HepG2 (cell line): ENCODE results near the gene CTNNA2. TPM values are rescaled to one million over a fixed set of nuclear protein-coding genes. Genes with fewer than 3 reads are reported as not detected.

Source experiments
- ATAC-seq: fragments of 200-7000 bp; cut with Tn5 transposase; 3 replicates; pipeline ENCODE4 v1.9.1; 2020; ENCODE audit warnings: mild to moderate bottlenecking, moderate library complexity
- BruUV-seq: library from RNA; stranded (reverse); fragments of 400-500 nt; replicated peaks from 2 replicates; lab custom pipeline; 2021; lab: Mats Ljungman, UMichigan
- CTCF ChIA-PET: fragments of 300-600 bp; formaldehyde crosslinking; extraction: SDS; loops from one replicate; lab custom pipeline; 2021; ENCODE audit warnings: low total read pairs, inconsistent platforms, low intra/inter-chr PET ratio; lab: Yijun Ruan, JAX
- POLR2A ChIA-PET: fragments of 350-600 bp; sonication (Branson Sonifier 250); formaldehyde crosslinking; loops from one replicate; lab custom pipeline; 2020; ENCODE audit warnings: antibody characterized with exemption, inconsistent platforms; lab: Yijun Ruan, JAX
- DNase-seq: peaks from one replicate; pipeline ENCODE4 v3.0.0-alpha.2; 2015; ENCODE audit warnings: low spot score
- FAIRE-seq: peaks from 3 replicates; lab custom pipeline; 2011; peaks lifted over from hg19 to GRCh38; lab: Jason Lieb, UNC
- H2AFZ ChIP-seq: one replicate; pipeline ENCODE4 v1.6.1; 2011; ENCODE audit warnings: low read length, inconsistent platforms
- H3K27ac ChIP-seq: fragments of 300-600 bp; 3 replicates; pipeline ENCODE4 v1.8.0; 2011; ENCODE audit warnings: mixed run types, mild to moderate bottlenecking, mixed read lengths, low read length, inconsistent platforms; ENCODE audit not compliant: insufficient read depth; ENCODE audit errors: extremely low read length
- H3K27me3 ChIP-seq, 2 experiments: fragments of 200-600 bp in 1 of 2; 2 replicates in 1 of 2; 3 replicates in 1 of 2; pipeline versions ENCODE4 v1.6.0 to v1.8.0; 2011; ENCODE audit warnings: low read length in 2 of 2, mild to moderate bottlenecking in 2 of 2, moderate library complexity in 2 of 2, inconsistent platforms in 1 of 2; ENCODE audit not compliant: insufficient read depth in 2 of 2, control insufficient read depth in 1 of 2
- H3K36me3 ChIP-seq, 2 experiments: fragments of 200-600 bp in 1 of 2; replicated peaks in 1 of 2; 2 replicates in 1 of 2; 3 replicates in 1 of 2; pipeline versions ENCODE4 v1.5.1 to v1.8.0; 2011; ENCODE audit warnings: low read length in 2 of 2, inconsistent platforms in 1 of 2; ENCODE audit not compliant: insufficient read depth in 2 of 2, control insufficient read depth in 1 of 2
- H3K4me1 ChIP-seq: 2 replicates; pipeline ENCODE4 v1.5.1; 2012; ENCODE audit warnings: low read length, inconsistent platforms; ENCODE audit not compliant: insufficient read depth
- H3K4me2 ChIP-seq: 2 replicates; pipeline ENCODE4 v1.6.0; 2011; ENCODE audit warnings: low read depth, low read length, inconsistent platforms
- H3K4me3 ChIP-seq, 3 experiments: fragments of 200-600 bp in 1 of 3; sonication (generic), shearing (Covaris generic) in 1 of 3; replicated peaks in 1 of 3; 2 replicates each; pipeline ENCODE4 v1.5.1; 2011 to 2016; ENCODE audit warnings: low read length in 3 of 3, inconsistent platforms in 2 of 3, low read depth in 2 of 3, mild to moderate bottlenecking in 2 of 3, control low read depth in 1 of 3, mixed read lengths in 1 of 3; ENCODE audit not compliant: insufficient read depth in 1 of 3
- H3K79me2 ChIP-seq: one replicate; pipeline ENCODE4 v1.6.1; 2011; ENCODE audit warnings: low read length, inconsistent platforms; ENCODE audit not compliant: insufficient read depth
- H3K9ac ChIP-seq: 2 replicates; pipeline ENCODE4 v1.6.0; 2011; ENCODE audit warnings: mild to moderate bottlenecking, low read depth, low read length, inconsistent platforms; ENCODE audit not compliant: insufficient read depth
- H3K9me3 ChIP-seq: 2 replicates; pipeline ENCODE4 v1.5.1; 2012; ENCODE audit warnings: mild to moderate bottlenecking, low read length
- H4K20me1 ChIP-seq: 2 replicates; pipeline ENCODE4 v1.6.0; 2011; ENCODE audit warnings: inconsistent platforms, mild to moderate bottlenecking, low read length, moderate library complexity; ENCODE audit not compliant: insufficient read depth
- CHCHD3 ChIP-seq: sonication (generic); formaldehyde crosslinking; IDR thresholded peaks from 2 replicates; pipeline ENCODE4 v1.8.0; 2022; ENCODE audit warnings: mild to moderate bottlenecking, missing genetic modification reagents, moderate library complexity
- FIP1L1 ChIP-seq: fragments of 200-400 bp; formaldehyde crosslinking; IDR thresholded peaks from 2 replicates; pipeline ENCODE4 v1.6.1; 2018; ENCODE audit warnings: low read depth, mild to moderate bottlenecking, low read length, moderate library complexity, borderline replicate concordance; ENCODE audit not compliant: insufficient read depth
- HES4 ChIP-seq: sonication (generic); formaldehyde crosslinking; IDR thresholded peaks from 2 replicates; pipeline ENCODE4 v1.9.0; 2021; ENCODE audit warnings: mild to moderate bottlenecking, missing genetic modification reagents, borderline replicate concordance
- SOX5 ChIP-seq: IDR thresholded peaks from 2 replicates; pipeline ENCODE4 v1.6.1; 2016; ENCODE audit warnings: borderline replicate concordance
- STAG1 ChIP-seq: sonication (generic); formaldehyde crosslinking; IDR thresholded peaks from 2 replicates; pipeline ENCODE4 v1.4.0; 2020; ENCODE audit warnings: missing genetic modification reagents
- TBX3 ChIP-seq: fragments of 450-650 bp; IDR thresholded peaks from 2 replicates; pipeline ENCODE4 v1.6.1; 2017; ENCODE audit warnings: antibody characterized with exemption, mild to moderate bottlenecking, inconsistent platforms, borderline replicate concordance
- TCF7L2 ChIP-seq: IDR thresholded peaks from 2 replicates; pipeline ENCODE4 v1.6.1; 2011; ENCODE audit warnings: mild to moderate bottlenecking, low read depth, low read length, moderate library complexity
- WGBS: methylation state at CpG from one replicate; pipeline ENCODE4 v1.1.6; 2017; ENCODE audit warnings: low lambda C conversion rate; 5-methylcytosine and 5-hydroxymethylcytosine counted together
- in situ Hi-C: cut with HindIII; loops from 2 replicates; pipeline ENCODE4 v1.10.0; 2017; ENCODE audit warnings: low pct_unique_long_range_greater_than_20kb; ENCODE audit not compliant: extremely low pct_ligation_motif_present
- intact Hi-C: fragments of 100-400 bp; cut with micrococcal nuclease; formaldehyde crosslinking; loops from one replicate; pipeline ENCODE4 v1.10.0; 2022; ENCODE audit not compliant: unreplicated experiment
- polyA plus RNA-seq, 8 experiments: library from polyadenylated mRNA; depleted of rRNA in 3 of 8; stranded (reverse) in 7 of 8; unstranded in 1 of 8; fragments of >200 nt; fragmentation: Illumina TruSeq in 4 of 8; extraction: Trizol in 4 of 8; gene quantifications; 2 replicates each; pipeline versions ENCODE4 v1.2.1 to v1.2.3, GENCODE V29; 2011 to 2016; ENCODE audit warnings: low read depth in 4 of 8, missing spikeins in 1 of 8, mixed read lengths in 1 of 8; ENCODE audit not compliant: insufficient read depth in 1 of 8
- total RNA-seq, 5 experiments: library from RNA; depleted of rRNA; stranded (reverse); fragments of >200 nt; fragmentation: Illumina TruSeq; extraction: Trizol; gene quantifications; 2 replicates each; pipeline ENCODE4 v1.2.3, GENCODE V29; 2016; ENCODE audit warnings: low read depth in 1 of 5
- TF ChIP-seq, protein P1 (sequence below): sonication (generic); formaldehyde crosslinking; IDR thresholded peaks from 2 replicates; pipeline ENCODE4 v1.5.0; 2020; ENCODE audit warnings: mild to moderate bottlenecking, missing genetic modification reagents, moderate library complexity
- TF ChIP-seq, protein P2 (sequence below): sonication (generic); formaldehyde crosslinking; IDR thresholded peaks from 2 replicates; pipeline ENCODE4 v1.5.0; 2020; ENCODE audit warnings: missing genetic modification reagents, mild to moderate bottlenecking, borderline replicate concordance

CTNNA2 gene
- total and polyA plus RNA-seq, 2 of the 13 experiments (the other 11 are each of a cell fraction or from before 2014, with no cell fraction given) = not detected

DNA sequence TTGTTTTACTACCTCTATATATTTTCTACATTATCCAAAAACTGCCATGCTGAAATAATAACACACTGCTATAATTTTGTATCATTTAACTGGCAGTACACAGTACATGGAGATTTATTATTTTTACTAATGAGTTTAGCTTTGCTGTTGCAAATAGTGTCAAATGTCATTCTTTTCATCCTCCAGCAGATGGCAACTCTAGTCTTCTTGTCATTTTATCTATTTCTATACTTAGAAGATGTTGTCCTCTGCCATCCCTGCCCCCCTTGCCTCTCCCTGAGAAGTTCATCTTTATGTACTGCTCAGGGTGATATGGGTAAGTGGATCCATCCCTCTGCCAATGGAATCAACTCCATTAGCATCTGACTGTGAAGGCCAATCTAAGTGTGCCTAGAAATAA, 813.4 kb downstream of the CTNNA2 start:
- peak; percentile 49 for FAIRE-seq
- Histone ChIP-seq H3K36me3 (no peaks in the 10 kb centered on the region), H4K20me1 (no peaks in the 10 kb centered on the region)
- ATAC-seq = no peak
- peak; percentile 60 for TF ChIP-seq STAG1 (CRISPR knock-in tag)
- no peak for TF ChIP-seq HES4 (CRISPR knock-in tag)
- TF ChIP-seq, protein P1, sequence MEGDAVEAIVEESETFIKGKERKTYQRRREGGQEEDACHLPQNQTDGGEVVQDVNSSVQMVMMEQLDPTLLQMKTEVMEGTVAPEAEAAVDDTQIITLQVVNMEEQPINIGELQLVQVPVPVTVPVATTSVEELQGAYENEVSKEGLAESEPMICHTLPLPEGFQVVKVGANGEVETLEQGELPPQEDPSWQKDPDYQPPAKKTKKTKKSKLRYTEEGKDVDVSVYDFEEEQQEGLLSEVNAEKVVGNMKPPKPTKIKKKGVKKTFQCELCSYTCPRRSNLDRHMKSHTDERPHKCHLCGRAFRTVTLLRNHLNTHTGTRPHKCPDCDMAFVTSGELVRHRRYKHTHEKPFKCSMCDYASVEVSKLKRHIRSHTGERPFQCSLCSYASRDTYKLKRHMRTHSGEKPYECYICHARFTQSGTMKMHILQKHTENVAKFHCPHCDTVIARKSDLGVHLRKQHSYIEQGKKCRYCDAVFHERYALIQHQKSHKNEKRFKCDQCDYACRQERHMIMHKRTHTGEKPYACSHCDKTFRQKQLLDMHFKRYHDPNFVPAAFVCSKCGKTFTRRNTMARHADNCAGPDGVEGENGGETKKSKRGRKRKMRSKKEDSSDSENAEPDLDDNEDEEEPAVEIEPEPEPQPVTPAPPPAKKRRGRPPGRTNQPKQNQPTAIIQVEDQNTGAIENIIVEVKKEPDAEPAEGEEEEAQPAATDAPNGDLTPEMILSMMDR = peak; percentile 31; the same call in 1 of the 2 replicates
- TF ChIP-seq, all 625 proteins: peak for 2
- Histone ChIP-seq H3K9ac (no peak overlapping the region), H3K4me1 (no peaks in the 10 kb centered on the region), H3K4me3 (no peak overlapping the region), H3K9me3 (no peaks in the 10 kb centered on the region), H2AFZ (no peak overlapping the region), H3K79me2 (no peaks in the 10 kb centered on the region), H3K4me2 (no peak overlapping the region), H3K27ac (no peak overlapping the region), H3K27me3 (no peaks in the 10 kb centered on the region)
- in situ Hi-C loops (no loop called here), intact Hi-C loops (loop anchor here (10.0 kb wide), 1 partner anchor 1699 kb away; no protein-coding TSS in a partner anchor)
- CTCF ChIA-PET = no interaction called here
- no TSS peak for BruUV-seq
- DNase-seq = peak; percentile 18
- POLR2A ChIA-PET = no interaction called here

DNA sequence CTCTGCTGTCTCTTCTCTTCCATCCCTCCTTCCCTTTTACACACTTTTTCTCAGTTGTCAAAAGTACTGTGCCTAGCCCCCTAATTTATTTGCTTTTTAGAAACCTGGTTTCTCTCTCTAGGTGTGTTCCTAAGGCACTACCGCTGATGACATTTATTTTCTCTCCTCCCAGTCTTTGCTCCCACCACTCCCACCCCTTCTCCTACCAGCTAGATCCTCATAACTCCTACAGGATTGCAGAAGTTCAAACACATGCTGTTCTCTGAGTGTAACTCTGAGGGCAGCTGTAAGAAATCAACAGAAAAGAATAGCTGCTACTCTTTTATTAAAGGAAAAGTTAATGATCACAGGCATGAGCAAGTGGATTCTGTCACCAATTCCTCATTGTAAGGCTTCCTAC, 814.0 kb downstream of the CTNNA2 start:
- Histone ChIP-seq H3K27me3 (no peaks in the 10 kb centered on the region), H3K9me3 (no peaks in the 10 kb centered on the region), H3K79me2 (no peaks in the 10 kb centered on the region), H3K4me1 (no peaks in the 10 kb centered on the region), H3K9ac (no peak overlapping the region), H4K20me1 (no peaks in the 10 kb centered on the region), H3K4me2 (no peak overlapping the region), H3K4me3 (no peak overlapping the region), H3K36me3 (no peaks in the 10 kb centered on the region), H3K27ac (no peak overlapping the region), H2AFZ (no peak overlapping the region)
- CTCF ChIA-PET = no interaction called here
- no peak for FAIRE-seq
- intact Hi-C loops (loop anchor here (10.0 kb wide), 1 partner anchor 1698 kb away; no protein-coding TSS in a partner anchor), in situ Hi-C loops (no loop called here)
- DNase-seq = no peak
- no peak for TF ChIP-seq FIP1L1
- TF ChIP-seq TBX3 = no peak
- TF ChIP-seq, protein P2, sequence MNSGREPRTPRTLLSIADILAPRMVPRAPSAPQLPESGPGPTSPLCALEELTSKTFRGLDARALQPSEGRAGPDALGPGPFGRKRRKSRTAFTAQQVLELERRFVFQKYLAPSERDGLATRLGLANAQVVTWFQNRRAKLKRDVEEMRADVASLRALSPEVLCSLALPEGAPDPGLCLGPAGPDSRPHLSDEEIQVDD = no peak
- no peak for TF ChIP-seq TCF7L2
- TF ChIP-seq SOX5 (CRISPR knock-in tag) = no peak
- TF ChIP-seq CHCHD3 = no peak
- POLR2A ChIA-PET = no interaction called here
- ATAC-seq = no peak
- no TSS peak for BruUV-seq
- 17% methylated on average over 1 of the region's 1 CpG for WGBS
